ENCODE measurements around the gene VAV3. TPM values are rescaled to one million over a fixed set of nuclear protein-coding genes. Genes with fewer than 3 reads are reported as not detected.

Gene VAV3
- total RNA-seq, 1 donor from 2014 or later = 159 TPM

DNA sequence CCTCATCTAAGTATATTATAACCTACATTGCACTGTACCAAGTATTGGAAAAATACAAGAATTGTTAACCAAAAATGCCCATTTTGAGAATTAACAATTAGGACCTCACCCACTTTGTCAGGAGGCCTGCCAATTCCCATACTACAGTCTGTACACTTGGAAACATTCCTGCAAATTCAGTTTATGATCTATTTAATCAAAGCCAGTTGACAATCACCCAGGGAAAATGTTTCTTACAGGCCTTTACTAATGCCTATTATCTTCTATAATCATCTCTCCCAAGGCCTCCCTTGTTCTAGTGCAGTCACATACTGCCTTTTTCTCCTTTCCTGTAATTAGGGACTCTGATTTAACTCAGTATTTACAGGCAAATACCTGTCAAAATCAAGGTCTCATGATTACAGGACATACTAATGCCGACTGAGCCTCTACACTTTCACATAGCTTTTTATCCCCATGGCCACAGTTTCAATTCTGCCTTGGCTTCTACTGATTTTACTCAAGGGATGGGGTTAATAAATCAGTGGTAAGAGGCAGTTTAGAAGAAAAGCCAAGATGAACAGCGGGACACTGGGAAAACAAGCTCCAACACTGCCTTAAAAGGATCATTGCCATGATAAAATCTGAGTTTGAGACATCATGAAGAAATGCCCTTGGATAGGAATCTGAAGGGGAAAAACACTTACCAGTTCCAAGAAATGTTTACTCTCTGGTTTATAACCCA is 338.7 kb downstream of the VAV3 start:
- Mint-ChIP-seq H3K27me3 (ENCODE audit: unreplicated experiment) (no peaks in the 10 kb centered on the region), H3K27ac (ENCODE audit: unreplicated experiment) (no peak overlapping the region), H3K4me1 (ENCODE audit: unreplicated experiment) (peaks cover 3% of the 10 kb centered on the region), H3K4me3 (ENCODE audit: unreplicated experiment) (no peak overlapping the region), H3K9me3 (ENCODE audit: unreplicated experiment) (no peaks in the 10 kb centered on the region), H3K36me3 (ENCODE audit: low read depth, unreplicated experiment) (peaks cover 11% of the 10 kb centered on the region)
- TF ChIP-seq, protein P1, sequence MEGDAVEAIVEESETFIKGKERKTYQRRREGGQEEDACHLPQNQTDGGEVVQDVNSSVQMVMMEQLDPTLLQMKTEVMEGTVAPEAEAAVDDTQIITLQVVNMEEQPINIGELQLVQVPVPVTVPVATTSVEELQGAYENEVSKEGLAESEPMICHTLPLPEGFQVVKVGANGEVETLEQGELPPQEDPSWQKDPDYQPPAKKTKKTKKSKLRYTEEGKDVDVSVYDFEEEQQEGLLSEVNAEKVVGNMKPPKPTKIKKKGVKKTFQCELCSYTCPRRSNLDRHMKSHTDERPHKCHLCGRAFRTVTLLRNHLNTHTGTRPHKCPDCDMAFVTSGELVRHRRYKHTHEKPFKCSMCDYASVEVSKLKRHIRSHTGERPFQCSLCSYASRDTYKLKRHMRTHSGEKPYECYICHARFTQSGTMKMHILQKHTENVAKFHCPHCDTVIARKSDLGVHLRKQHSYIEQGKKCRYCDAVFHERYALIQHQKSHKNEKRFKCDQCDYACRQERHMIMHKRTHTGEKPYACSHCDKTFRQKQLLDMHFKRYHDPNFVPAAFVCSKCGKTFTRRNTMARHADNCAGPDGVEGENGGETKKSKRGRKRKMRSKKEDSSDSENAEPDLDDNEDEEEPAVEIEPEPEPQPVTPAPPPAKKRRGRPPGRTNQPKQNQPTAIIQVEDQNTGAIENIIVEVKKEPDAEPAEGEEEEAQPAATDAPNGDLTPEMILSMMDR (IDR thresholded peaks at IDR 0.05; ENCODE audit: unreplicated experiment) = no peak
- DNase-seq (ENCODE audit: low spot score) = no peak

DNA sequence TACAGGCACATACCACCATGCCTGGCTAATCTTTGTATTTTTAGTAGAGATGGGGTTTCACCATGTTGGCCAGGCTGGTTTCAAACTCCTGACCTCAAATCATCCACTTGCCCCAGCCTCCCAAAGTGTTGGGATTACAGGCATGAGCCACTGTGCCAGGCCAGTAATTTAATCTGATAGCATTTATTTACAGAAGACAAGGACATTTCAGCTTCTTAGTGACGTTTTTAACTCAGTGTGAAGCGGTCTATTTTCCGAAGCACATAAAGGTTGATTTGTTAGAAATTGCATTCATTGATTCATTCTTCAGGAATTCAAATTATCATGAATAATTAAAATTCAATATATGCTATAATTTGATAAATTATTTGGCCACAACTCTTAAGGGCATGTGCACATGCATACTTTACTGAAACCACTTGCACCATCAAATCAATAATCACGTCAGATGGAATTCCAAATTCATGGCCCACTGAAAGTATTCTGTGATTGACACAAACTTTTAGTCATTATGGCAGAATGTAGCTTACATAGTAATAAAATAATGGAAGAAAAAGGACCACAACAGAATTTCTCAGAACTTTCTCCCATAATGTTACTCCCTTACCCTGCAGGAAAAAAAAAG is 339.5 kb downstream of the VAV3 start:
- TF ChIP-seq, protein P1 (IDR thresholded peaks at IDR 0.05; ENCODE audit: unreplicated experiment) = no peak
- H3K27me3 Mint-ChIP-seq (ENCODE audit: unreplicated experiment) = no peaks in the 10 kb centered on the region
- H3K4me3 Mint-ChIP-seq (ENCODE audit: unreplicated experiment) = no peak overlapping the region
- H3K36me3 Mint-ChIP-seq (ENCODE audit: low read depth, unreplicated experiment) = peaks cover 11% of the 10 kb centered on the region
- no peak overlapping the region for H3K27ac Mint-ChIP-seq (ENCODE audit: unreplicated experiment)
- H3K9me3 Mint-ChIP-seq (ENCODE audit: unreplicated experiment) = no peaks in the 10 kb centered on the region
- H3K4me1 Mint-ChIP-seq (ENCODE audit: unreplicated experiment) = peaks cover 3% of the 10 kb centered on the region
- DNase-seq (ENCODE audit: low spot score) = no peak

DNA sequence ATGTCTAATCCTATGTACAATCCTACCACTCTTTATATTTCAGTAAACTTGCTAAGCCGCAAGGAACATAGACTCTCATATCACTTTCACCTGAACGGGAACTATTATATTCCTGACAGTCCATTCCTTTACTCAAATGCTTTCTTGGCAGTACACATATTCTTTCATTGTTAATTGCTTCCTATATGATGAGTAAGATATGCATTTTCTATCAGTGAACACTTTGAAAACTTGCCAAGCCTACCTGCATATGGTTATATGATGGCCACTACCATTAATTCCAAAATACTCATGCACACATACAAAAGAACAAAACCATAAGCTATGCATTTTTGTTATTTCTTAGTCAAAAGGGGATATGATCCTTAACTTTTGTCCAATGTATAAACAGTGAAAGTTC is 341.5 kb downstream of the VAV3 start:
- peaks cover 18% of the 10 kb centered on the region for H3K36me3 Mint-ChIP-seq (ENCODE audit: low read depth, unreplicated experiment)
- TF ChIP-seq, protein P1 (IDR thresholded peaks at IDR 0.05; ENCODE audit: unreplicated experiment) = no peak
- no peak for DNase-seq (ENCODE audit: low spot score)
- no peaks in the 10 kb centered on the region for H3K9me3 Mint-ChIP-seq (ENCODE audit: unreplicated experiment)
- H3K4me1 Mint-ChIP-seq (ENCODE audit: unreplicated experiment) = peaks cover 3% of the 10 kb centered on the region
- H3K4me3 Mint-ChIP-seq (ENCODE audit: unreplicated experiment) = no peak overlapping the region
- no peaks in the 10 kb centered on the region for H3K27me3 Mint-ChIP-seq (ENCODE audit: unreplicated experiment)
- no peak overlapping the region for H3K27ac Mint-ChIP-seq (ENCODE audit: unreplicated experiment)

DNA sequence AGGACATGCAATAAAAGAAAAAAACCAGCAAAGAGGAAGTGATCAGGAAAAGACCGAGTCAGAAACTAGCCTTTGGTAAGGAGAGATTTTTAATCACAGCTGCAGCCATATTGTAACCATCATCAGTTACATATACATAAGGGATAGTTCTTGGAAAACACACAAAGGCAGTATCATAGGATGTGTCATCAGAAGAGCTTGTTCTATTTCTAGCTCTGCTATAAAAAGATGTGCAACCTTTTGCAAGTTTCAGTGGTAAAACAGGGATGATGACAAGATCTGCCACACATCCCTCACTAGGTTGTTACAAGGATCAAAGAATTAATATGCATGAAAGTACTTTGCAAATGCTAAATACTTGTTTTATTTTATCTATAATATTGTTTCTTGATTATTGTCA is 342.0 kb downstream of the VAV3 start:
- no peaks in the 10 kb centered on the region for H3K27me3 Mint-ChIP-seq (ENCODE audit: unreplicated experiment)
- peaks cover 18% of the 10 kb centered on the region for H3K36me3 Mint-ChIP-seq (ENCODE audit: low read depth, unreplicated experiment)
- peaks cover 3% of the 10 kb centered on the region for H3K4me1 Mint-ChIP-seq (ENCODE audit: unreplicated experiment)
- no peak overlapping the region for H3K4me3 Mint-ChIP-seq (ENCODE audit: unreplicated experiment)
- no peaks in the 10 kb centered on the region for H3K9me3 Mint-ChIP-seq (ENCODE audit: unreplicated experiment)
- no peak overlapping the region for H3K27ac Mint-ChIP-seq (ENCODE audit: unreplicated experiment)
- no peak for DNase-seq (ENCODE audit: low spot score)
- TF ChIP-seq, protein P1 (IDR thresholded peaks at IDR 0.05; ENCODE audit: unreplicated experiment) = no peak

DNA sequence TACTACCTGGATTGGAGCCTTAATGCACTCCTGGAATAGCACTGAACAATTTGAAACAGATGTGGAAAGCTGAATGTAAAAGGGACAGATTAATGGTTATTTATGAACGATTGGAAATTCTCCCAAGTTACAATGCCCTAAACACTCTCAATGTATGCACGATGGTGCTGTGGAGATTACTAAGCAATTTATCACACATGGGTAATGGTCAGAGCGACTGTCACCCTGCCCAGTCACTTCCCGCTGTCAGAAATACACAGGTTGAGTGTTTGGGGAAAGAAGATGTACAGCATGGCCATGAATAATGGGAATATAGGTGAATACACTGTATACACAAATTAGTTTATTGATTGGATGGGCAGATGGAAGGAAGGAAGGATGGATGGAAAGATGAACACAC is 342.4 kb downstream of the VAV3 start:
- Mint-ChIP-seq H3K9me3 (ENCODE audit: unreplicated experiment) (no peaks in the 10 kb centered on the region), H3K4me3 (ENCODE audit: unreplicated experiment) (no peak overlapping the region), H3K27ac (ENCODE audit: unreplicated experiment) (no peak overlapping the region), H3K4me1 (ENCODE audit: unreplicated experiment) (peaks cover 3% of the 10 kb centered on the region), H3K27me3 (ENCODE audit: unreplicated experiment) (peaks cover 1% of the 10 kb centered on the region), H3K36me3 (ENCODE audit: low read depth, unreplicated experiment) (peaks cover 21% of the 10 kb centered on the region)
- TF ChIP-seq, protein P1 (IDR thresholded peaks at IDR 0.05; ENCODE audit: unreplicated experiment) = no peak
- no peak for DNase-seq (ENCODE audit: low spot score)

Data from endothelial cell (in vitro differentiated cells).